IPS-15b (cell line): Measurements from ENCODE around the gene LOXHD1.

Experiments
- H3K27me3 ChIP-seq: one replicate; pipeline ENCODE4 v1.6.1; 2013; ENCODE audit warnings: low read length; ENCODE audit not compliant: control insufficient read depth, insufficient read depth
- H3K36me3 ChIP-seq: one replicate; pipeline ENCODE4 v1.6.1; 2013; ENCODE audit warnings: low read length; ENCODE audit not compliant: control insufficient read depth, insufficient read depth
- H3K4me1 ChIP-seq: one replicate; pipeline ENCODE4 v1.6.1; 2013; ENCODE audit warnings: mild to moderate bottlenecking, low read length; ENCODE audit not compliant: control insufficient read depth, insufficient read depth
- H3K4me3 ChIP-seq: one replicate; pipeline ENCODE4 v1.5.1; 2013; ENCODE audit warnings: low read depth, low read length
- H3K9ac ChIP-seq: one replicate; pipeline ENCODE4 v1.6.1; 2013; ENCODE audit warnings: low read depth, mild to moderate bottlenecking, low read length
- H3K9me3 ChIP-seq: one replicate; pipeline ENCODE4 v1.6.1; 2013; ENCODE audit warnings: mild to moderate bottlenecking, low read length; ENCODE audit not compliant: control insufficient read depth, insufficient read depth

The LOXHD1 gene

DNA sequence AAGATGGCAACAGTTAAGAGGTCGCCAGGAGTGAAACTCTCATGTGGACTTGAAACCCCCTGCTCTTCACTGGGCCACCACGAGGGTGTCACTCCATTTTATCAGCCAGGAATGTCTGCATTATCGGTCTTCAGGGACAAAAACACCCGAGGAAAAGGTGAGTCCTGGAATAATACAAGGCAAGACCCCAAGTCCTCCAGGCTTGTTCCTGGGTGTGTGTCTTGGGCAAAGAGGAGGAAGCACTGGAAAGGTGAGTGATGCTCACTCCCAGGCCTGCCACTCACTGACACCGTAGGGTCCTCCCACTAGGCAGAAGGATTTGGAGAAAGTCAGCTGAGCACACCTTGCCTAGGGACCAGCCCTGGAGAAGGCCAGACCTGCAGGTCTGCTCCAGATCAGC, 86.9 kb downstream of the LOXHD1 start:
- no peak overlapping the region for H3K4me3 ChIP-seq
- H3K9me3 ChIP-seq: no peaks in the 10 kb centered on the region
- no peaks in the 10 kb centered on the region for H3K27me3 ChIP-seq
- H3K9ac ChIP-seq: no peak overlapping the region
- no peaks in the 10 kb centered on the region for H3K36me3 ChIP-seq
- H3K4me1 ChIP-seq: no peaks in the 10 kb centered on the region

DNA sequence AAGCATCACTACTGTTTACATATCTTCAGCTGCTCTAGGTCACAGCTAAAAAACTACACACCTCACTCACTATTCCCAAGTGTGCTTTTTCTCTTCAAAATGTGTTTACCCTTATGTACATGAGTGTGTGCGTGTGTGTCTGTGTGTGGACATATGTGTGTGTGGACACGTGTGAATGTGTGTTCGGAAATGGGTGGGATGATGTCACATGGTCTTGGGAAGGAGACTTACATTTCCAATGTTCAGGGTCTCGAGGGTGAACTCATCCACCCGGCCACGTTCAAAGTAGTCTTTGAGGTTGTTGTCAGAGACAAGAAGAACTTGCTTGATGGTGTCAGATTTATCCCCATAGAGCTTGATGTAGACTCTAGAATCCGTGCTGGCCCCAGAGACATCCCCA, 87.8 kb downstream of the LOXHD1 start:
- no peaks in the 10 kb centered on the region for H3K9me3 ChIP-seq
- no peak overlapping the region for H3K9ac ChIP-seq
- H3K4me3 ChIP-seq: no peak overlapping the region
- no peaks in the 10 kb centered on the region for H3K27me3 ChIP-seq
- no peaks in the 10 kb centered on the region for H3K36me3 ChIP-seq
- no peaks in the 10 kb centered on the region for H3K4me1 ChIP-seq

DNA sequence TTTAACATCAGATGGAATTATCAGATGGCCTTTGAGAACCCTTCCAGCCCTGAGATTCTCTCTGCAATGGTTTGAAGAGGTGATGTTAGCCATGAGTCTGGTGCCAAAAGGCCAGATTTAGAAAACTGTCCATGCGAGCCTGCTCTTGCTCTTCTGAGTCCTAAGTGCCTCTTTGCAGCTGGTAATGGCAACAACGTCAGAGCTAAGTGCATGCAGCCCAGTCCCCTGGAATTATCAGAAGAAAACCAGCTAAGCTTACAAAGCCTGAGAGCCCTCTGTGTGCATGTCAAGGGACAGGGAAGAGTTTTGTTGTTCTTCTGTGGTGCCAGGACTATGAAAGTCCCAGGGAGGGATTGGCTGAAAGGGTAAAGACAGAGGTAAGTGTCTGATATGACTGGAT, 89.8 kb downstream of the LOXHD1 start:
- Histone ChIP-seq H3K27me3 (no peaks in the 10 kb centered on the region), H3K9ac (no peak overlapping the region), H3K4me1 (peaks cover 4% of the 10 kb centered on the region), H3K4me3 (no peak overlapping the region), H3K9me3 (no peaks in the 10 kb centered on the region), H3K36me3 (no peaks in the 10 kb centered on the region)

DNA sequence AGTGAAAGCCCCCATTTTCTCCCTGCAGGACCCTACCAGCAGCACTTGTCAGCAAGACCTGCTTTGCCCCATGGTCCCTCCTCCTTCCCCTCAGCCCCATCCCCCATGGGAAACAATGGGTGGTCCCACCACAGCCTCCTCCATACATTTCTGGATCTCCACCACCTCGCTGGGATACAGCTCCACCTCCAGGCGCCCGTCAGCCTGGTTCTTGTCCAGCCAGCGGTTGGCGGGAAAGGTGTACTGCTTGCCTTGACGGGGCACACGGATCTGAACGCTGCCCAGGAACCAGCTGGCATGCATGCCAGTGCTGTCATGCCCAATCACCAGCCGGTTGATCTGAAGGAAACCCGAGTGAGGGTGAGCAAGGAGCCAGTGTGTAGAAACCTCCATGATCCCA, 90.9 kb downstream of the LOXHD1 start:
- peaks cover 4% of the 10 kb centered on the region for H3K4me1 ChIP-seq
- H3K36me3 ChIP-seq: no peaks in the 10 kb centered on the region
- H3K4me3 ChIP-seq: no peak overlapping the region
- H3K9me3 ChIP-seq: no peaks in the 10 kb centered on the region
- H3K27me3 ChIP-seq: no peaks in the 10 kb centered on the region
- no peak overlapping the region for H3K9ac ChIP-seq

DNA sequence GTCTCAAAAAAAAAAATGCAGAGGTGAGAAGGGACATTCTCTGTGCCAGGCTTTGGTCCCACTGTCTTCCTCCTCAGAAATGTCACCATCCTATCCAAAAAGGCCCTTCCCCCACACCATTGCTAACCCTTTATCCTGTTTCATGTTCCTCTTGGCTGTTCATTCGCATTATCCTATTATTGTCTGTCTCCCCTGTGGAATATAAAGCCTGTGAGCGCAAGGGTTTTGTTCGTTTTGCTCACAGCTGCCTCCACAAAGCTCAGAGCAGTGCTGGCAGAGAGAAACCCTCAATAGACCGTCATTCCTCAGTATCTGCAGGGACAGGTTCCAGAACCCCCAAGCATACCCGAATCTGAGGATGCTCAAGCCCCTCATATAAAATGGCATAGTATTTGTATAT, 91.8 kb downstream of the LOXHD1 start:
- H3K36me3 ChIP-seq: no peaks in the 10 kb centered on the region
- H3K27me3 ChIP-seq: no peaks in the 10 kb centered on the region
- H3K9ac ChIP-seq: no peak overlapping the region
- H3K9me3 ChIP-seq: no peaks in the 10 kb centered on the region
- H3K4me1 ChIP-seq: peaks cover 4% of the 10 kb centered on the region
- H3K4me3 ChIP-seq: no peak overlapping the region

DNA sequence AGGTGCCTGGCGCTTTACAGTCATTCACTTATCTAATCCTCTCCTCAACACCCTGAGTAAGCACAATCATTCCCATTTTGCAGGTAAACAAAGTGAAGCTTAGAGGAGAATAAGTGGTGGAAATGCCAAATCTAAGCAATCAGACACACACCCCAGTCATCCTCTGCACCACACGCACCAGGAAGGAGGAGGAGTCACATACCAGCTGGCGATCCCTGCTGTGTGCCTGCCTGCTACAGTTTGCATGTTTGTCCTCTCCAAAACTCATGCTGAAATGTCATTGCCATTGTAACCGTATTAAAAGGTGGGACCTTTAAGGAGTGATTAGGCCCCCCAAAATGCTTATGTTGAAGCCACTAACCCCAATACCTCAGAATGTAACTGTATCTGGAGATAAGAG, 93.7 kb downstream of the LOXHD1 start:
- no peaks in the 10 kb centered on the region for H3K27me3 ChIP-seq
- H3K4me1 ChIP-seq: peaks cover 4% of the 10 kb centered on the region

DNA sequence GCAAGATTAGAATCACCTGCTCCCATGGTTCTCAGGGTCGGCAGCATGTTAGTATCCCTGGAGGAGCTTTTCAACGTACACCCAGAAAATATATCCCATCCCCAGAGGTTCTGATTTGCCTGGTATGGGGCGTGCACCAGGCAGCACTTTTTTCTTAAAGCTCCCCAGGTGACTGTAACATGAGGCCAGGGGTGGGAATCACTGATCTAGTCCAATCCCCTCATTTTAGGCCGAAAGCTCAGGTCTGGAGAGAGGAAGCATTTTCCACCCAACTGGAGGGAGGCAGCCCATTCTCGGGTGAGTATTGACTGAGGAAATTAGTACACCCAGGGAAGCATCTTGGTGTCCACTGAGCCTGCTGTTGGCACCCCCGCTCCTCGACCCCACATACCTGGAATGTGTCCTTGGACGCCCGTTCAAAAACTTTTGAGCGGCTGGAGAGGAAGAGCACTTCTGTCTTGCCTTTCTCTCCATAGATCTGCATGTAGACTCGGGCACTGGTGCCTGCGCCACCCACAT, 94.3 kb downstream of the LOXHD1 start:
- H3K9me3 ChIP-seq: no peaks in the 10 kb centered on the region
- no peaks in the 10 kb centered on the region for H3K27me3 ChIP-seq
- H3K36me3 ChIP-seq: no peaks in the 10 kb centered on the region
- H3K4me3 ChIP-seq: no peak overlapping the region
- no peak overlapping the region for H3K9ac ChIP-seq
- H3K4me1 ChIP-seq: peaks cover 4% of the 10 kb centered on the region

More for the DNA sequence above, 93.7 kb downstream of the LOXHD1 start:
- no peaks in the 10 kb centered on the region for H3K9me3 ChIP-seq
- H3K4me3 ChIP-seq: no peak overlapping the region
- no peak overlapping the region for H3K9ac ChIP-seq
- H3K36me3 ChIP-seq: no peaks in the 10 kb centered on the region

DNA sequence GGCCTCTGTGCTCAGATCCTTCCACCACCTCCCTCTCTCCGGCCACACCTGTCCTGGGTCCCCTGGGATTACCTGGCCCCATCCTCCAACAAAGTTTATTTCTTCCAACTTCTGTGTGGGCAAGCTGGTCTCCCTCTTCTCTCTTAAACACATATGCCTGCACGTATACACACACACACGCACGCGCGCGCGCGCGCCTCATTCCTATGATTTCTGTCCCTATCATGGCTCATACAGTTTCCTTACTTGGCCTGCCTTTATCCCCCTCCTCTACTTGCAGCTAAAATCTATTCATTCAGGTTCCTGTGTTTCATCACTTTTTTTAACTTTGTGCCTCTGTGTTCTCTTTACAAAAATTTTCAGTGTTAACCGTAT, 96.4 kb downstream of the LOXHD1 start:
- Histone ChIP-seq H3K4me3 (no peak overlapping the region), H3K36me3 (no peaks in the 10 kb centered on the region), H3K4me1 (peaks cover 4% of the 10 kb centered on the region), H3K9ac (no peak overlapping the region), H3K27me3 (no peaks in the 10 kb centered on the region), H3K9me3 (no peaks in the 10 kb centered on the region)

DNA sequence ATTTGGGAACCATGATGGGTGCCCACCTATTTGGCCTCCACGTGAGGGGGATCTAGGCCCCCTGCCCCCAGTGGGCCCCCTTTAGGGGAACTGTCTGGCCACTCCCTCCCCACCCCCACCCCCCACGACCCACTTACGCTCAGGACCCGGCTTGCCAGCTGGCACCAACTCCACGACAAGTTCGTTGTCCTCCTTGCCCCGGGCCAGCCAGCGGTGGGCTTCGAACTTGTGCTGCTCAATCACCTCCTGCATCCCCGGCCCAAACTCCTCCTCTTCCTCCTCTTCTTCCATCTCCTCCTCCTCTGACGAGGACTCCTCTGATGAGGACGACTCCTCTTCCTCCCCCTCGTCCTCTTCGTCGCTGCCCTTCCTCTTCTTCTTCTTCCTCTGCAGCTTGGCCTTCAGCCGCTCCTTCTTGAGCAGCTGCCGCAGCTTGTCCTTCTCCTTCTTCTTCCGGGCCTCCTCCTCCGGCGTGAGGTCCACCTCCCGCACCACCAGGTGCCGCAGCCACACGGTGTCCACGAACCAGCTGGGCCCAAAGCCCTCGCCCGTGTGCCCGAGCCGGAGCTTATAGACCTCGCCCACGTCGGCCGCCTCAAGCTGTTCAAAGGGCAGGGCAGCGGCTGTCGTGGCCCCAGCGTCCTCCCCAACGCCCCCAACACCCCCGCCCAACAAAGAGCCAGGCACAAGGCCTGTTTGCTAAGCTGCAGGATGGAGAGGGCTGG, 96.9 kb downstream of the LOXHD1 start:
- Histone ChIP-seq H3K27me3 (no peaks in the 10 kb centered on the region), H3K9me3 (no peaks in the 10 kb centered on the region), H3K36me3 (no peaks in the 10 kb centered on the region), H3K4me3 (no peak overlapping the region), H3K4me1 (peaks cover 4% of the 10 kb centered on the region), H3K9ac (no peak overlapping the region)

DNA sequence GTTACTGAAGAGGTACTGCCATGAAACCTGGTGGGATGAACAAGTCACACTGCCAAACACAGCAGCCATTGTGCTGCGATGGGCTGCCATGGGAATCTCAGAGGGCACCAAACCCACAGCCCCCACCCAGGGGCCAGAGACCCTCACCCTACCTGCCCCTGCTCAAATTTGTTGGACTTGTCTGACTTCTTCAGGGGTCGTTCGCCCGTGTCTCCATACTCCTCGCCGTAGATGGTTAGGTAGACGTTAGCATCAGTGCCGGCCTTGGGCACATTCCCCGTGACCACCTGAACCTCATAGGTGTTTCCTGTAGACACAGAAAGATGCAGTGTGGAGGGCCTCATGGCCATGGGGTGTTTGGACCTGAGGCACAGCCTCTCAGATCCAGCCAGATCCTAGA, 97.7 kb downstream of the LOXHD1 start:
- H3K9ac ChIP-seq: no peak overlapping the region
- no peaks in the 10 kb centered on the region for H3K36me3 ChIP-seq
- no peak overlapping the region for H3K4me3 ChIP-seq
- no peaks in the 10 kb centered on the region for H3K27me3 ChIP-seq
- peaks cover 4% of the 10 kb centered on the region for H3K4me1 ChIP-seq
- no peaks in the 10 kb centered on the region for H3K9me3 ChIP-seq

DNA sequence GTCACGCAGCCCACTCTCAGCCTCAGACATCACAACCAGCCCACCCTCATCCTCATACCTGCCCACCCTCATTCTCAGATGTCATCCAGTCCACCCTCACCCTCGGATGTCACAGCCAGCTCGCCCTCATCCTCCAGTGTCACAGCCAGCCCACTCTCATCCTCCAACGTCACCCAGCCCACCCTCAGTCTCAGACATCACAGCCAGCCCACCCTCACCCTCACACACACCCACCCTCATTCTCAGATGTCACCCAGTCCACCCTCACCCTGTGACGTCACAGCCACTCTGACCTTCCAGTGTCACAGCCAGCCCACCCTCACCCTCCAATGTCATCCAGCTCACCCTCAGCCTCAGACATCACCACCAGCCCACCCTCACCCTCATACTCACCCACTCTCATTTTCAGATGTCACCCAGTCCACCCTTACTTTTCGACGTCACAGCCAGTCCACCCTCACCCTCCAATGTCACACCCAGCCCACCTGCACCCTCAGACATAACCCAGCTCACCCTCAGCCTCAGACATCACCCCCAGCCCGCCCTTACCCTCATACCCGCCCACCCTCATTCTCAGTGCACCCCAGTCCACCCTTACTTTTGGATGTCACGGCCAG, 100.3 kb downstream of the LOXHD1 start:
- H3K9ac ChIP-seq: no peak overlapping the region

DNA sequence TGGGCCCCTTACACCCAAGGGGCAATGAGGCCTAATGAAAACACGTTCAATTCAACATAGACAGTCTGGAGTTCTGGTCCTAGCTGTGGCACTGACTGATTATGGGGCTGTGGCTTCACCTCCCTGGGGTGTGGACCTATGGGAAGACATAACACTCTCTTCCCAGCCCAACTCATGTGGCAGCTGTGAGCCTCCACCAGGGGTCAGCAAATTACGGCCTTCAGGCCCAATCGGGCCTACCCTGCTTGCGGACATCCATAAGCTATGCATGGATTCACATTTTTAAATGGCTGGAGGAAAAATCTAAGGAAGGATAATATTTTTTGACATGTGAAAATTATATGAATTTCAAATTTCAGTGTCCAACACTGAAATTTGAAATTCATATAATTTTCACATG, 101.3 kb downstream of the LOXHD1 start:
- Histone ChIP-seq H3K36me3 (no peaks in the 10 kb centered on the region), H3K4me3 (no peak overlapping the region), H3K4me1 (no peaks in the 10 kb centered on the region), H3K27me3 (no peaks in the 10 kb centered on the region), H3K9me3 (no peaks in the 10 kb centered on the region), H3K9ac (no peak overlapping the region)

More for the DNA sequence above, 100.3 kb downstream of the LOXHD1 start:
- Histone ChIP-seq H3K36me3 (no peaks in the 10 kb centered on the region), H3K27me3 (no peaks in the 10 kb centered on the region), H3K4me1 (no peaks in the 10 kb centered on the region), H3K4me3 (no peak overlapping the region), H3K9me3 (no peaks in the 10 kb centered on the region)
